ENCODE results near the gene MAPK8.

DNA sequence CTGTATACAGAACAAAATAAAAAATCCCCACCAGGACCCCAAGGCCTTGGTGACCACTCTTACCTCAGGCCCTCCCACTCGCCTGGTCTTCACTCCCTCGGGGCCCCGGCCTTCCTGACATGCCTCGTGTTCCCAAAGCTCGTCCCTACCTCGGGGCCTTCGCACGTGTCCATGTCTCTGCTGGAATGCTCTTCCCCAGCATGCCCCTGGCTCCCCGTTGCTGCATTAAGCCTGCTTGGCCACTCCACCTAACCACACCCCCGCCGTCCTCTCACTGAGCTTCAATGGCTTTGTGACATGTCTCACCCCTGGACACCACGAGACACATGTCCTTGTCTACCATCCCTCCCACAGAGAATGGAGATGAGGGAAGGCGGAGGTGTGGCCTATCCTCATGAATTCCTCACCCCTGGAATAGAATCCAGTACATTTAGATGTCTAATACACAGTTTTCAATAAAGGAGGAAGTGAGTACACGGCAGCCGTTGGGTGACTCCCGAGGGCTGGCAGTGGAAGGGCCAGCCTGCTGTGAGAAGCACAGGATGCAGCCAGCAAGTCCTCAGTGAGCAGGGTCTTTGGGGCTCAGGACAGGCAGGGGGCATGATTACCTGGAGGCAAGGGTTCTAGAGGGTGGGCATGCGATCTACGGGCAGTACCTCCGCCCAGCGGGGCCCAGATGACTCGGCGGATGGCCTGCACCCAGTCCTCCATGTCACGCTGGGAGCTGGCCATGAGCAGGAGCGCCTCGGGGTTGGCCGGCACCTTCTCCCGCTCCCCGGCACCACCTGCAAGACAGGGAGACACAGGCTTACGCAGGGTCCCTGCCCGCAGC is 172.7 kb downstream of the MAPK8 start:
- TF ChIP-seq, protein P1, sequence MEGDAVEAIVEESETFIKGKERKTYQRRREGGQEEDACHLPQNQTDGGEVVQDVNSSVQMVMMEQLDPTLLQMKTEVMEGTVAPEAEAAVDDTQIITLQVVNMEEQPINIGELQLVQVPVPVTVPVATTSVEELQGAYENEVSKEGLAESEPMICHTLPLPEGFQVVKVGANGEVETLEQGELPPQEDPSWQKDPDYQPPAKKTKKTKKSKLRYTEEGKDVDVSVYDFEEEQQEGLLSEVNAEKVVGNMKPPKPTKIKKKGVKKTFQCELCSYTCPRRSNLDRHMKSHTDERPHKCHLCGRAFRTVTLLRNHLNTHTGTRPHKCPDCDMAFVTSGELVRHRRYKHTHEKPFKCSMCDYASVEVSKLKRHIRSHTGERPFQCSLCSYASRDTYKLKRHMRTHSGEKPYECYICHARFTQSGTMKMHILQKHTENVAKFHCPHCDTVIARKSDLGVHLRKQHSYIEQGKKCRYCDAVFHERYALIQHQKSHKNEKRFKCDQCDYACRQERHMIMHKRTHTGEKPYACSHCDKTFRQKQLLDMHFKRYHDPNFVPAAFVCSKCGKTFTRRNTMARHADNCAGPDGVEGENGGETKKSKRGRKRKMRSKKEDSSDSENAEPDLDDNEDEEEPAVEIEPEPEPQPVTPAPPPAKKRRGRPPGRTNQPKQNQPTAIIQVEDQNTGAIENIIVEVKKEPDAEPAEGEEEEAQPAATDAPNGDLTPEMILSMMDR (IDR thresholded peaks at IDR 0.05; ENCODE audit: borderline replicate concordance, extremely low read depth, low read length, poor library complexity, severe bottlenecking), result no peak
- no peak for TF ChIP-seq EZH2 (IDR thresholded peaks at IDR 0.05; ENCODE audit: borderline replicate concordance, low read depth, low read length, severe bottlenecking)

Data from DND-41 (cell line).